ENCODE results near the gene CHN2.
A peak's percentile ranks its signal among the peaks of the same experiment; 100 is the strongest.

Gene CHN2

GRCh38 chr7:29340696-29341095 lies 146.1 kb downstream of the CHN2 start:
- no peak for DNase-seq

DNA sequence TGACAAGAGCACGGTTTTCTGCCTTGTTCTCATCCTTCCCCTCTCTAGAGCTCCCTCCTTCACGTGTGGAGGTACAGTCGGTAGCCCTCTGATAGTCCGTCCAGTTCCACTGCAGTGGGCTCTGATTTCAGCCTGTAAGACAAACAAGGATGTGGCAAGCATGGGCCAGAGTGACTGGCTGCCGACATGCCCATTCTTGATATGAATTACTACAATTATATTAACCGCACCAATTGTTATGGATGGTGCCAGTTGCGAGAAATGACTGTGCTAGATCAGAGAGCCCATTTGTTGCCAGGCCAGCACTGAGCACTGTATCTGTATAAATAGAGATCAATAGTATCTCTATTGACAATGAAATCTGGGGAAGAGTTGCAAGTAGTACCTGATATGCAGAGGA lies 146.6 kb downstream of the CHN2 start:
- no peak for DNase-seq

DNA sequence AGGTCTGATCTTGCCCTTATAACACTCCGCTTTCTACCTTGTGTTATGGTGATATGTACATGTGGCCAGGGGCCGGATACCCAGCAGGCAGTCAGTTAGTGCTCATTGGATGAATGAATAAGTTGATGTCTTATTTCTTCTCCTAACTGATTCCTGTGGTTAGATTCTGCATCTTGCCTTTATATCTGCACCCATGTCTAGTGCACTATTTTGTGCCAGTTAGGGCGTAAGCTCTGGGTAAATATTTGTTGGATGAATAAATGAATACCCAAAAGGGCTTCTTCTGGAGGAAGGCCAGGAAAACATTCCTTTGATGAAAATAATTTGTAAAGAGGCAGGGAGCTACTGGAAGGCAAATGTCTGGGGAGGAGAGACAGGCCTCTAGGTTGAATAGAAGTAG lies 148.2 kb downstream of the CHN2 start:
- DNase-seq = peak in 1 of 2 experiments; percentile 19

DNA sequence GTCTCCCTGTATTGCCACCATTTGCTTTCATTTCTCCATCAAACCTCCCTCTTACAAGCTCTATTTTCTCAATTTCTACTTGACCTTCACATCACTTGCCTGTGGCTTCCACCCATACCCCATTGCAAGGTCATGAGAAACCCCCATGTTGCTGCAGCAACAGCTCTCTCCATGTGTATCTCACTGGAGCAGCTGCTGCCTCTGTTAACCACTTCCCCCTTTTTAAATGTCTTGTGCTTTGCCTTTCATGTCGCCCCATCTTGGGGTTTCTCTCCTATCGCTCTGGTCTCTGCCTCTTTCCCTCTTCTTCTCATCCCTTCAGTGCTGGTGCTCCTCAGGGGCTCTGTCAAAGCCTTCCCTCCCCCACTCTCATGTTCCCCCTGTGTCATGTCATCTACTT lies 148.8 kb downstream of the CHN2 start:
- no peak for DNase-seq

DNA sequence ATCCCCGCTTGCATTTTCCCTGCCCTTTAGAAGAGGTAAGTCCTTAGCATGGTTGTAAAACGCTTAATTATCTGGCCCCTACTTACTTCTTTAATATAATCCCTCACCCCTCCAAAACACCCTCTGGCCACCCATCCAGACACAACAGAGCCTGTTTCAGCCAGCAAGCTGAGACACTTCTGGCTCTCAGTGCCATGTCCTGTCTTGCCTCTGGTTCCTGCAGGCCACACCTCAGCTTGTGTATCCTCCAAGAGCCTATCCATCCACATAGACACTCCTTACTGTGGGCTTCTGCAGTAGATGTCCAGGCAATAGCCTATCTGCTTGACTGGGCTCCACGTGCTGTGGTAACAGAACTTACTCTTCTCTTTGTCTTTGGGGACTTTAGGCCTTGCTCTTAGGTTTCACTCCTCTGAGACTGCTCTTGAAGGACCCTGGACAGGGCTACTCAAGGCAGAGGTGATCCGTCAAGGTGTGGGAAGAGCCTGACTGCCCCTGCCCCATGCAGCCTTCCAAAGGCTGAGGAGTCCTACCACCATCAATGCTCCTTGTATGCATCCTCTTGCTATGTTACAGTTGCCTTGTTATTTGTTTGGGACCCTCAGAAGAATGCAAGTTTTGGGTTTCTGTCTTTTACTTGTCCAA lies 149.9 kb downstream of the CHN2 start:
- no peak for DNase-seq

- peak; percentile 15 to 39 for DNase-seq
Measured at GRCh38 chr7:29345590-29345989, 151.0 kb downstream of the CHN2 start.

- no peak for DNase-seq
Measured at GRCh38 chr7:29346231-29346978, 151.8 kb downstream of the CHN2 start.

DNA sequence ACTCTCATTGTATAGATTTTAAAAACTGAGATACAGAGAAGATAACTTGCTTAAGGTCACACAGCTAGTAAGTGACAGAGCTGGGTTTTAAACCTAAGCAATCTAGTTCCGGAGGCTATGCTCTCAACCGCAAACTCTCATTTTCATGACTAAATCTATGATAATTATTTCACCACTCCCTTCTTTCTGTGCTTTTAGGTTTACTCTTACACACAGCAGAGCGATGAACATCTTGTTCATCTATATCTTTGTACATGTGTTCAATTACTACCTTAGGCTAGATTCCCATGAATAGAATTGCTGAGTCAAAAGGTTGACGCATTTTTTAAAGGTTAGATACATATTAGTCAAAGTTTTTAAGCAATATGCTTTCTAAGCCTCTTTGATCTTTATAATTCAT lies 154.8 kb downstream of the CHN2 start:
- DNase-seq = peak; percentile 41 to 73

GRCh38 chr7:29350351-29350750 lies 155.8 kb downstream of the CHN2 start:
- peak; percentile 73 to 75 for DNase-seq

- no peak for DNase-seq
Measured at GRCh38 chr7:29352041-29352440, 157.5 kb downstream of the CHN2 start.

GRCh38 chr7:29353810-29354209 lies 159.2 kb downstream of the CHN2 start:
- no peak for DNase-seq

DNA sequence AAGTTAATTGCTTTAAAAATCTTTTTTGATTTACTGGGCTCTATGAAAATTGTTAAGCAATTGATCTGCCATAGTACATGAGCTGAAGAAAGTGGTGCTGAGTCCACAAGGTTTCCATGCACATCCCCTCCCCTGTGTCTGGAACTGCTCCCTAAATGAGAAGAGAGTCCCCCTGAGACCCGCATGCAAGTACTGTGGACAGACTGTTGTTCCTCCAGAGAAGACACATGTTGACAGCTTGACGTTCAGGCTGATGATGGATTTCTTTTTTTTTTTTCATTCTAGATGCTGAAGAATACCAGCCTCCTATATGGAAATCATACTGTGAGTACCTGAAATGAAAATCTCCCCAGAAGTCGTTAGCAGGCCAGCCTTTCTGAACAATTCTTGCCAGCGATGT lies 159.8 kb downstream of the CHN2 start:
- DNase-seq = no peak

- no peak for DNase-seq
Measured at GRCh38 chr7:29355388-29355787, 160.8 kb downstream of the CHN2 start.

GRCh38 chr7:29356631-29357030 lies 162.1 kb downstream of the CHN2 start:
- DNase-seq = no peak

GRCh38 chr7:29359482-29360093 lies 165.0 kb downstream of the CHN2 start:
- DNase-seq = no peak

DNA sequence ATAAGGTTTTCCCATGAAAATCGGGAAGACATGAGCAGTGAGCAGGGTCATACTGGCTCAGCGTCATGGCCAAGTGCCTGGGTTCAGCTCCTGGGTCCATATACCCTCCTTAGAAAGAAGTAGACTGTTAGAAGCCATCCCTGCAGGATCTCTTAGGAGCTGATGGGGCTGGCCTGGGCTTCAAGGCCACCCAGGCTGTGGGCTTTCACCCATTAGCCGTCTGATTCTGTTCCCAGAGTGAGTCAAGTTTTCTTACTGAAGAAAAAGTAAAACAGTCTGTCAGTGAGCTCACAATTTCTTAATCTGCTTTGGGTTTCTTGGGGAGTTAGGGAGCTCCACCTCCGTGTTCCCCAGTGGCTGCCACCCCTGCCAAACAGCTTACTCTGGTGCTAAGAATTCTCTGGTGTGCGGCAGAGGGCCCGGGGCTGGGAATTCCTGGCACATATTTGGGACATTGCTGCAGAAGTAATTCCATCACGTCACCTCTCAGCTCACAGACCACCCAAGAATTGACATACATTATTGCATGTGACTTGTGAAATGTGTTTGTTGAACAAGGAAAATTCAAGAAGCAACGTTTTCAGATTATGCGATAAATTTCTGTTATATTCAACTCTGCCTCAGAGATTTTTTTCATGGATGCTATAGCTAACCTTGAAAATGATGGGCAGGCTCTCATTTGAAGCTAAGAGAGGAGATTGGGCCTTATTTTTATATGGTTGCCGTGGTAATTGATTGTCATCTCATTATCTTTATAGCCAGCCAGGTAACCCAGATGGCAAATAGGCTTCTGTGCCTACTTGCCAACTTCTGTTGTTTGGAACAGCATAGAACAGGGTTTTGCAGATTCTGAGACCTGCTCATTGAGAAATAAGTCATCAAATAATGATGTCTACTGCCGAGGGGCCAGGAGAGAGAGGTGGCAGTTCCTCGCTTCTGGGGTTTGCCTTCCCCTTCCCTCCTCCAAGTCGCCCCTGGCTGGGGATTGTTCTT lies 166.4 kb downstream of the CHN2 start:
- no peak for DNase-seq

DNA sequence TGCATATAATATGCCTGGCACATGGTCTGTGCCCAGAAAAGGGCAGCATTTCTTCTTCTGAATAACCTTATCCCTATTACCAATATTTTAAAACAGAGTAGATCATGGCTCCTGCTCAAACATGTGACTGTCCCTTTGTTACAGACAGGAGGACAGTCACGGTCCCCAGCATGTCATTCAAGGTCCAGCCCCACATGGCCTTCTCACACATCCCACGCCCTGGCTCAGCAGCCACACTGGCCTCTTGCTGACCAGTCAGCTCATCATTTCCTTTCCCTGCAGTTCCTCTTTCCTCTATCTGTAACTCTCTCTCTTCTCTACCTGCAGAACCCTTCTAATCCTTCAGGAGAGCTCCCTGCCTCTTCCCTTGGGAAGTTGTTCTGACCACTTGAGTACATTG lies 167.8 kb downstream of the CHN2 start:
- no peak for DNase-seq

- no peak for DNase-seq
Measured at GRCh38 chr7:29363636-29364425, 169.3 kb downstream of the CHN2 start.

DNA sequence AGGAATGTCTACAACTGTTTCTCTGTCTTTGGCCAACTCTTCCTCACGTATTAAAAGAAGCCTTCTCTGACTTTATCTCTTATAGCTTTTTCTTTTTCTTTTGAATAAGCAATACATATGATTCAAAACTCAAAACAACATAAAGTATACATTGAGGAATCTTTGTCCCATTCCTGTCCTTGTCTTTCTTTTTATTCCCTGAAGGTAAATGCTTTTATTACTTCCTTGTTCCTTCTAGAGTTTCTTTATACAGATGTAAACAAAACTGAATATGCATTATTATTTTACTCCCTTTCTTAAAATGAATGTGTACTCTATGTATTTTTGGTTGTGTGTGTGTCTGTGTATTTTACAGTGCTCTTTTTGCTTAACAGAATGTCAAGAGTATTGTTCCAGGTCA lies 170.1 kb downstream of the CHN2 start:
- no peak for DNase-seq

GRCh38 chr7:29365423-29365822 lies 170.8 kb downstream of the CHN2 start:
- DNase-seq = no peak

DNA sequence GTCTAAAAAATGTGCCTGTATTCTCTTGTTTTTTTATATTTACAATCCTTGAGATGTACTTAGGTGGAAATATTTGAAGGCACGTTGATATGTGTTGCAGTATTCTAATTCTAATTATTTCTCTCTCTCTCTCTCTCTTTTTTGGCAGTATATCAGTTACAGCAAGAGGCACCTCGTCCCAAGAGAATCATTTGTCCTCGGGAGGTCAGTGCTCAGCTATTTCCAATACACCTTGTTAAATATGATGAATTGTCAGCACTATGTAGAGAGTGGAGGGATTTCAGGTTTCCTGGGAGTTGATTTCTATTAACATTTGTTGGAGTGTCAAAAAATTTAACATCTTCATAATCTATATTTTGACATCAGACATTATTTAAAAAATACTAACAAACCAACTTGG lies 173.2 kb downstream of the CHN2 start:
- DNase-seq = no peak

GRCh38 chr7:29369909-29370488 lies 175.4 kb downstream of the CHN2 start:
- no peak for DNase-seq
